GM18526 (cell line): ENCODE results near the gene KLK5.

Experiments used
- POLR2A ChIP-seq: IDR thresholded peaks from 3 replicates; pipeline ENCODE4 v1.6.1; 2011; ENCODE audit not compliant: insufficient read length; ENCODE audit errors: extremely low read depth

The KLK5 gene

GRCh38 chr19:50932690-50933083 lies 20.2 kb downstream of the KLK5 start:
- no peak for TF ChIP-seq POLR2A

- TF ChIP-seq POLR2A, result no peak
Measured at GRCh38 chr19:50932018-50932689, 20.7 kb downstream of the KLK5 start.

DNA sequence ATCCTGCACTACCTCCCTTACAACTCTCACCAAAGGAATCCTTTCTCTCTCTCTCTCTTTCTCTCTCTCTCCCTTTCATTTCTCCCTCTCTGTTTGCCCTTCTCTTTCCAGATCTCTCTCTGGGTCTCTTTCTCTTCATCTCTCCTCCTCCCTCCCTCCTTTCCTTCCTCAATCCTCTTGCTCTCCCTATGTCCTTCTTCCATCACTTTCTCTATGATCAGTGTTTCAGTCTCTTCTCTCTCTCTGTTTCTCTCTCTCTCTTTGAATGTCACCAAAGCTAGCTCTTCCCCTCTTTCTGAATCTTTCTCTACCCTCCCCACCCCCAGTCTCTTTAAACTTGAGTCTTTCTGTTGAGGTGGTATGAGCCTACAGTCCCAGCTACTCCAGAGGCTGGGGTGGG lies 21.8 kb downstream of the KLK5 start:
- no peak for TF ChIP-seq POLR2A

DNA sequence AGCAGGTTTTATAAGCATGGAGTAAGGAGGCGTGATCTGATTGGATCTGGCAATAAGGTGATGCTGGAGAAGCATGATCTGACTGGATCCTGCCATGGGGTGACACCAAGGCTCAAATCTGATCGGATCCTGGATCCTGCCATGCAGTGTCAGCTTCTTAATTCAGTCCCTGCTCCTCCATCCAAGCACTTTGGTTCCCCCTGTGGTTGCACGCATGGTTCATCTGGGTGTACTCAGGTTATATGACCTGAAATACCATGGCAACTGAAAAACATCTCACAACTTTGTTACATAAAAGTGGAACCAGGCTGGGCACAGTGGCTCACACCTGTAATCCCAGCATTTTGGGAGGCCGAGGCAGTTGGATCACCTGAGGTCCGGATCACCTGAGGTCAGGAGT lies 24.0 kb downstream of the KLK5 start:
- TF ChIP-seq POLR2A, result no peak

DNA sequence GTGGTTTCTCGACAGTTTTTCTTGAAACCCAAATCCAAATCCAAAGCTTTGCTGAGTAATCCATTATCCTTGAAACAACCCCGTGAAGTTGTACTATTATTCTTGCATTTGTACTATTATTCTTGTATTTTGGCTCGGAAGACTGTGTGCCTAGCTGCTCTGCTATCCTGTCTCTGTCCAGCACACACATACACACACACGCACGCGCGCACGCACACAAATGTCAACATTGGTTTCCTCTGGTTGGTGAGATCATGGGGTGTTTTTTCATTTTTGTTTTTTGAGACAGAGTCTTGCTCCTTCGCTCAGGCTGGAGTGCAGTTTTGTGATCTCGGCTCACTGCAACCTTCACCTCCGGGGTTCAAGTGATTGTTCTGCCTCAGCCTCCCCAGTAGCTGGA lies 26.7 kb downstream of the KLK5 start:
- TF ChIP-seq POLR2A, result no peak

- TF ChIP-seq POLR2A, result no peak
Measured at GRCh38 chr19:50925734-50926133, 27.1 kb downstream of the KLK5 start.

DNA sequence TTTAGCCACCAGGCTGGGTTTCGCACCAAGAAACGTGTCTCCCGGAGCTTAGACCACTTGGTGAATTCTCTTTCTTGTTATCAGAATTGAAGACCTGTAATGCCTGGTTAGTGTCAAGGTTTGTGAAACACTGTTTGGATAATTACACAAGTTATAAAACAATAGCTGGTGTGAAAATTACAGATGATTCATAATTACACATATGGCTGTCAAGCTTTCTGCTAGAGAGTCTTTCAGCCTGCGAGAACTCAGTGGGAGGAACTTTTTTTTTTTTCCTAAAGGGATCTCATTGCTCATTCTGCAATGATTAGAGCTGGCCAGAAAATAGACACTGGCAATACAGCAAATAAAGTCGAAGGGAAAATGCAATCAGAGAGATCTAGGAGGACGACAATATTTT lies 28.3 kb downstream of the KLK5 start:
- TF ChIP-seq POLR2A, result no peak

GRCh38 chr19:50922317-50922853 lies 30.5 kb downstream of the KLK5 start:
- TF ChIP-seq POLR2A, result no peak

DNA sequence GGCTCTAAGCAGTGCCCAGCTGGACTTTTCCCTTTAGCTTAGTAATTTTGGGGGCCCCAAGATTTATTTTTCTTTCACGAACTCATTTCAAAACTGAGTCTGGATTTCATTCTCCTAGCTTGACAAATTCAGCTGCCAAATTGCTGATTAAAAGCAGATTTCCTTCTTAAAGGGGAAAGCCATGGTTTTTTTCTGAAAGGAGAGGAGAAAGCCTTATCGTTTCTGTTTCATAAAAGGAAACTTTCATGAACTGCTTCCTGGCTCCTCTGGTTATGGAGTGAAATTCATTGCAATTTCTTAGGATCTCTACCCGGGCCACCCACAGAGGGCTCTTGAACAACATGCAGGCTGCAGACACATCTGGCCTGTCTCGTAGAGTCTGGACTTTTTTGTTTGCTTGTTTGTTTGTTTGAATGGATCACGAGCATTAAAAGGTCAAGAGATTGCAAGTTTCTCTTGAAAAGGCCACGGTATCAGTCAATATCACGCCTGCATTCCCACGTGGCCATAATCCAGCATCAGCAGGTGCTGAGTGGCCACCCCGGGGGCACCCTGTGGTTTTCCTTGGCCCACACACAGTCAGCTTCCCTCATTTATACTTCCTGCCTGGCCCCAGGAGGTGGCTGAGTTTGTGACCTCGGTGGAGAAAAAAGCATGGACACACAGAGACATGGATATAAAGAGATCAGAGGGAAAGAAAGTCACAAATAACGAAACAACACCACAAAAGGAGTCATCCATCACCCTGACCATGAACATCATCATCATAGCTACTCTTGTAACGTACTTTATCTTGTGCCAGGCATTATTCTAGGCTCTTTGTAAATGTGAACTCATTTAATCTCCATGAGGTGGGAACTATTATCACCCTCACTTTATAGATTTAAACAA lies 31.2 kb downstream of the KLK5 start:
- TF ChIP-seq POLR2A, result no peak

GRCh38 chr19:50916069-50916468 lies 36.8 kb downstream of the KLK5 start:
- TF ChIP-seq POLR2A, result no peak

DNA sequence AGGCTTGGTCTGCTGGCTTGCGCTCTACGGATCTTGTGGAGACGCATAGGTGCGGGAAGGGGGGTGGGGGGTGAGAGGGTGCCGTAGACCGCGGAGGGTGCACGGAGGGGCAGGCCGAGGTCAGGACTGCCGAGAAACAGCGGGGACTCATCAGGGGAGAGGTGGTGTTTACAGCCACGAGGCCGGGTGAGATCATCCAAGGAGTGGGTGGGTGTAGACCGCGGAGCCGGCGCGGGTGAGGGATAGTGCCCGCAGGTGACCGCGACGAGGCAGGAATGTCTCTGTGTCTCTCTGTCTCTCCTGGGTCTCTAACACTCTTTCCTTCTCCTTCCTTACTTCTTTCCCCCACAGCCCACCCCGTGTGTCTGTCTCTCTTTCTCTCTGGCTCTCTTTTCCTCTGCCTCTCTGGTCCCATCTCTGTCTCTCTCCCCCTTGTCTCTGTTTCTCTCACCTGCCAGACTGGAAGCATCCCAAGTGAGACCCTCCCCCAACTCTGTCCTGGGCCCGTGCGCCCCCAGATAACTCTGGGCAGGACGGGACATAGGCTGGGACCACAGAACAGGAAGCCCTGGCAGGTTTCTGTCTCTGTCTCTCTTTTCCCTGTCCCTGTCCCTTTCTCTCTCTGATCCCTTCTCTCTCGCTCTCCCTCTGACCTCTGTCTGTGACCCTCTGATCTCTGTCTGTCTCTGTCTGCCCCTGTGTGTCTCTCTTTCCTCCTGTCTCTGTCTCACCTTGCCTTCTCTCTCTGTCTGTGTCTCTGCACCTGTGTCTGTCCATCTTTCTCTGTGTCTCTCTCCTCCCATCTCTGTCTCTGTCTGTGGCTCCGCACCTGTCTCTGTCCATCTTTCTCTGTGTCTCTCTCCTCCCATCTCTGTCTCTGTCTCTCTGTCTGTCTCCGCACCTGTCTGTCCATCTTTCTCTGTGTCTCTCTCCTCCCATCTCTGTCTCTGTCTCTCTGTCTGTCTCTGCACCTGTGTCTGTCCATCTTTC lies 39.8 kb downstream of the KLK5 start:
- TF ChIP-seq POLR2A, result no peak

DNA sequence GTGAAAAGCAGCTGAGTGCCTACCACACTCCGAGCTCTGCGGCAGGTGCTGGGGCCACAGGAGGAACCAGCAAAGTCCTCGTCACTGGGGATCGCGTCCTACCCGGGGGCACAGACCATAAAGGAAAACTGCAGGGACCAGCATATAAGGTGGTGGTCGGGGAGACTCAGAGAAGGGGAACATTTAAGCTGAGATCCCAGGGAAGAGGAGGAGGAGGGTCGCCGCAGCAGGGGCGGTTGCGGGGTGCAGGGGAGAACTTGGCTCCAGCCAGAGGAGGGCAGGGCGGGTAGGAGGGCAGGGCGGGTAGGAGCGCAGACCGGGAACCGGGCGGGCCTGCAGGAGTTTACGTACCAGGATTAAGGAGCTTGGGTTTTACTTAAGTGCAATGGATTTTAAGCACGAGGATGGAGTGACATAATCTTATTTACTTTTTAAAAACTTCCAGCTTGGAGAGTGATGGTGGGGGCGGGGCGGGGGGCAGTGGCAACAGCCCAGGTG lies 40.7 kb downstream of the KLK5 start:
- TF ChIP-seq POLR2A, result no peak

DNA sequence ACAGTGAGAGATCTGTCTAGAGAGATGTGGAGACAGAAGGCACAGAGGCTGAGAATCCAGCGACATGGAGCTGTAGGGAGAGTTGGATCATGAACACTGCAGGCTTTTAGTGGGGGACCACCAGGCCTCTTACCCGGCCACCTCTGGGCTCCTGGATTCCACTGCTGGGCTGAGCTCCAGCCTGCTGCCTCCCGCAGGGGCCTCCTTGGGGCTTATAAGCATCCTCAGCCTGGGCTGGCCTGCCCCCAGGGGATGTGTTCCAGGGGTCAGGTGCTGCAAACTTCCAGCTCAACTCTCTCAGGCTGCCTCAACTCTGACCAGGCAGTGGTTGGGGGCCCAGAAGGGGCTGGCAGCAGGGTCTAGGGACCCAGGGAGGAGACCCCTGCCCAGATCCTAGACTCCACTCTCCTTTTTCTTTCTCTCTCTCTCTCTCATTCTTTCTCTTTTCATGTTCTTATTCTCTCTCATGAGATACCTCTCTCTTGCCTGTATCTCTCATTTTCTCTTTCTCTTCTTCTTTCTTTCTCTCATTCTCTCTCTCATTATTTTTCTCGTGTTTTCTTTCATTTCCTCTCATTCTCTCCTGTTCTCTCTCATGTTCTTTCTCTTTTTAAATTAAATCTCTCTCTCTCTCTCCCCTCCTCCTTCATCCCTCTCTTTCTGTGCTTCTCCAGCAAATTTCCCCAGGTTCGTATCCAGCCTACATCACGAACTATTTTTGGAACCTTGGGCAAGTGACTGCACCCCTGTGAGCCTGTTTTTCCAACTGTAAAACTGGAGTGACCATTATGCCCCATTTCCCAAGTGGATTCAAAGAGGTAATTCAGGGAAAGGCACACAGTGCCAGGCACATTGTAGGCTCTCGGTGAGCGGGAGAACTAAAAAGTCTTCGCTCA lies 41.4 kb downstream of the KLK5 start, which contains the start of gene KLK4:
Gene KLK4, minus strand, starts transcription at position 190 of the 896 bp plus-strand sequence. CDS start 657 bp downstream, outside the sequence.
- TF ChIP-seq POLR2A, result no peak

GRCh38 chr19:50910722-50911121 lies 42.1 kb downstream of the KLK5 start:
- TF ChIP-seq POLR2A, result no peak
